NCI-H2107 (cell line): Measurements from ENCODE around the gene ENPEP.
"Not testable (repeated sequence)": the region's sequence is repeated elsewhere in the genome, so short reads cannot be mapped to it uniquely, and the experiment has no call there.

ENCODE experiments used
- DNase-seq: peaks from one replicate; lab custom pipeline; 2025; lab: John Stamatoyannopoulos, UW

The ENPEP gene

GRCh38 chr4:110475881-110476818, at the start of gene ENPEP:
Gene ENPEP, plus strand, starts transcription at chr4:110476155. Its CDS starts 260 bp downstream, at chr4:110476415.
- no peak for DNase-seq

DNA sequence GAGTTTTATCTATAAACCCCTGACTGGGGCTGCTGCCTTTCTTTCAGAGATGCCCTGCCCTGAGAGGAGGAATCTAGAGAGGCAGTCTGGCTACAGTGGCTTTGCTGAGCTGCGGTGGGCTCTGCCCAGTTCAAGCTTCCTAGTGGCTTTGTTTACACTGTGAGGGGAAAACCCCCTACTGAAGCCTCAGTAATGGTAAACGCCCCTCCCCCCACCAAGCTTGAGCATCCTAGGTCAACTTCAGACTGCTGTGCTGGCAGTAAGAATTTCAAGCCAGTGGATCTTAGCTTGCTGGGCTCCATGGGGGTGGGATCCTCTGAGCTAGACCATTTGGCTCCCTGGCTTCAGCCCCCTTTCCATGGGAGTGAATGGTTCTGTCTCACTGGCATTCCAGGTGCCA, 44.1 kb upstream of the ENPEP start:
- not testable (repeated sequence) for DNase-seq

DNA sequence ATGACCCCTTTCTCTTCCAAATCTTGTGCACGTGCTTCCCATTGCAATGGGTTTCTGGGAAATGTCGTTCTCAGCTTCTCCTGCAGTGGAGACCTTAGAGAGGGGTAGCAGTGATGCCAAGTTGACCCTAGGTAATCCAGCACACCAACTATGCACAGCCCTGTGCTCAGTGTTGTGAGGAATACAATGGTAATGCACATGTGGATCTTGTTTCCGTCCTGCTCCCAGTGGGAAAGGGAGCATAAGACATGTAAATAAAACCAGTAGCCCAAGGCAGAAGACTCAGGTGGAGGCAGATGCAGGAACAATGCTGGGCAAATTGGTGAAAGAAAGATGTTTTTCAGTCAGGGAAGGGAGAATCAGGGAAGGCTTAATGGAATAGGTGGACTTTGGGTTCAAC, 38.7 kb upstream of the ENPEP start:
- DNase-seq, result not testable (repeated sequence)

DNA sequence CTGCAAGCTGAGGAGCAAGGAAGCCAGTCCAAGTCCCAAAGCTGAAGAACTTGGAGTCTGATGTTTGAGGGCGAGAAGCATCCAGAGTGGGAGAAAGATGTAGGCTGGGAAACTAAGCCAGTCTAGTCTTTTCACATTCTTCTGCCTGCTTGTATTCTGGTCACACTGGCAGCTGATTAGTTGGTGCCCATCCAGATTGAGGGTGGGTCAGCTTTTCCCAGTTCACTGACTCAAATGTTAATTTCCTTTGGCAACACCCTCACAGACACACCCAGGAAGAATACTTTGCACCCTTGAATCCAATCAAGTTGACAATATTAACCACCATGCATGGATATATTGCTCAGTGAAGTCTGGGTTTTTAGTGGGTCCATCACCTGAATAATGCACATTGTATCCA, 36.7 kb upstream of the ENPEP start:
- not testable (repeated sequence) for DNase-seq

DNA sequence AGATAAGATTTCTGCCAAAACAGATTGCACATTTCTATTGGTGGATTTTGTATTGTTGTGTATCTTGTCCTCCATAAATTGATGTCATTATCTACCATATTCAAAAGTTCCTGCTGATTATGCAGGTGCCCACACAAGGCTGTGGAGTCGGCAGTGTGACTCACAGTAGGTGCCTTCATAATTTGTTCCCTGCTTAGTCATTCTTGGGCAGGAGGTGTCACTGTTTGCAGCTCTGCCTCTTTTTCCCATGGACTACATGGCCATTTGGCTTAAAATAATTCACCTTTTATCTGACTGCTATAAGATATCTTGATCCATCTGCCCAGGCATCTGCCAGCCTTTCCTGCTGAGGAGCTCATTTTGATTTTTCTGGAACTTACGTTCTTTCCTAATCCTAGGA, 33.6 kb upstream of the ENPEP start:
- DNase-seq, result no peak

DNA sequence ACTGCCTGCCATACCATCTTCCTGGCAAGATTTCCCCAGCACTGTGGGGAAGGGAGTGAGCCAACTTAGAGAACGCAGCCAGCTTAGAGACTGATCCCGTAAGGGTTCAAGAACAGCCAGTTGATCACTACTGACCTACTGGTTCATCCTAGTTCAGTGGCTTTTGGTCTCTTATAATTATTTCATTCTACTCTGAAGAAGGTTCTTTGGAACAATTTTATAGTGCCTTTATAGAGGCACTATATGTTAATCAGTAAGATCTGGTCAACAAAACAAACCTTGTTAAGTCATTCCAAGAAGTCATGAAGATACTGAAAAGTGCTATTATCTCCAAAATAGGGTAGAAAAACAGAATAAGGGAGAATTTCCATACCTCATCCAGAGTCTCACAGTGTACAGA, 33.2 kb upstream of the ENPEP start:
- DNase-seq, result no peak

- DNase-seq, result no peak
Measured at GRCh38 chr4:110449947-110450346, 26.0 kb upstream of the ENPEP start.

GRCh38 chr4:110452546-110452945, 23.4 kb upstream of the ENPEP start:
- no peak for DNase-seq

GRCh38 chr4:110454441-110454840, 21.5 kb upstream of the ENPEP start:
- DNase-seq, result no peak

DNA sequence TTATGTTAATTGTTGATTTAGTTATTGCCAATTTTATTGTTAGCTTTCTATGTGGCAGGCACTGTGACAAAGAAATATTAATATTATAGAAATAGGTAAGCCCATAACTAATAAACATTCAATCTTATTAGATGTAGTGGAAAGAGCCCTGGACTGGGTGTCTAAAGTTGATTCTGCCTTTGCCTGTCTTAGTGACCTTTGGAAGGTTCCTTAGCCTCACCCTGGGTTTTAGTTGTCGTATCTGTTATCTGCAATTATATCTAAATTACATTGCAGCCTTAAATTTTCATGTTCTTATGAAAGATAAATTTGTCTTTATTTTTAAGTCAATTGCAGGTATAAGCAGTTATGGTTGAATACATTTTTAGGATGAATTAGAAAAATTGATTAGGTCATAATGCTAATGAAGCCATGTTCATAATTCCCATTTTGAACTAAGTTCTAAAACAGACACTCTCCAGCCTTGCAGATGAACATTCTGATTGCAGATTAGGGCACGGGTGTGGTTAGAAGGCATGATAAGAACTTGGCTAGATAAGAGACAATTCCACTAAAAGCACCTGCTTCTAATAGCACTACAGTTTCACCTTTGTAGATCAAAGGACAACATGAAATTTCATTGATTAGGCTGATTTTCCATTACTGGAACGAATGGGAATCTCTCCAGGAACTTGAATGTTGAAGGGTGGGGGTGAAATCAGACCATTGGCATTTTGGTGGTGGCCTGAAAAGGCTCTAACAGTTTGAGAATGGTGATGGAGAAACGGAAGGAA, 17.3 kb upstream of the ENPEP start:
- no peak for DNase-seq

- no peak for DNase-seq
Measured at GRCh38 chr4:110460074-110460746, 15.7 kb upstream of the ENPEP start.

GRCh38 chr4:110467400-110467799, 8.6 kb upstream of the ENPEP start:
- DNase-seq, result no peak

DNA sequence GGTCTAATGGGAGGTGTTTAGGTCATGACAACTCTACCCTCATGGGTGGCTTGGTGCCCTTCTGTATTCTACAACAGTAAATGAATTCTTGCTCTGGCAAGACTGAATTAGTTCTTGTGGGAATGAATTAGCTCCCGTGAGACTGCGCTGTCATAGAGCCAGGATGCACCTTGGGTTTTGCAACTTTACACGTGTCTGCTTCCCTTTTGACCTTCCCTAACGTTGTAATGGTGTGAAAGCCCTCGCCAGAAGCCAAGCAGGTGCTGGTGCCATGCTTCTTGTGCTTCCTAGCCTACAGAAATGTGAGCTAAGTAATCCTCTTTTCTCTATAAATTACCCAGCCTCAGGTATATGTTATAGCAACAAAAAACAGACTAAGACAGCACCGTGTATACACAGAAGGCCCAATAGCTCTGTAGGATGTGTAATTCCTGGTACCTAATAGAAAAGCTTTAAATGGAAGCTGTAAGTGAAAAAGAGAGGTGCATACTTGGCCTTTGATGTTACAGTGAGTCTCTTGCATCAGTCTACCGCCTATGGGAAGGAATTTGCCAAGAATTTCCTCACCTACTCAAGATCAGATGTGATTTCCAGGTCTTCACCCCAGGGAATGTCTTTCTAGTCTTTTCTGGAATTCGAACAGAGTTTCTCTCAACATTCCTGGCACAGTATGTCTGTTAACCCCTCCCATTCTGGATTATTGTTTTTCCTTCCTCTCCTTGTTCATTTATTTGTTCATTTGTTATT, 3.2 kb upstream of the ENPEP start:
- DNase-seq, result no peak

- DNase-seq, result no peak
Measured at GRCh38 chr4:110474481-110474880, 1.5 kb upstream of the ENPEP start.

- not testable (repeated sequence) for DNase-seq
Measured at GRCh38 chr4:110475080-110475479, 875 bp upstream of the ENPEP start.

DNA sequence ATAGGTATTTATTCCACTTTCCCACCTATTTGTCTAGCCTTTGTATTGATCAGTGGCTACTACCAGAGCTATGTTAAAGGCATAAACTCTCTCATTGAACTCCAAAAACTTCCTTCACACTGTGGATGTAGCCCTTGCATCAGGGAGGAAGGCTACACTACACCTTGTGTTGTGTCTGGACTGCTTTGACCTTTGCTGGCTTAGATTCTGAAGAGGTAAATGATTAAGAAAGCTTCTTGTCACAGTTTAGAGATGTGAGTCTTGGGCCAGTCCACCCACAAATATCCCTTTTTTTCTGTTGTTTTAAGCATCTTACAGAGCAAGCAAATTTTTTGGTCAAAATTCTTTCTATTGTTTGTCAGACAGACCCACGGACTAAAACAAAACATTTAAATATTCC, 1.9 kb downstream of the ENPEP start:
- no peak for DNase-seq

GRCh38 chr4:110480031-110480549, 4.1 kb downstream of the ENPEP start:
- no peak for DNase-seq

DNA sequence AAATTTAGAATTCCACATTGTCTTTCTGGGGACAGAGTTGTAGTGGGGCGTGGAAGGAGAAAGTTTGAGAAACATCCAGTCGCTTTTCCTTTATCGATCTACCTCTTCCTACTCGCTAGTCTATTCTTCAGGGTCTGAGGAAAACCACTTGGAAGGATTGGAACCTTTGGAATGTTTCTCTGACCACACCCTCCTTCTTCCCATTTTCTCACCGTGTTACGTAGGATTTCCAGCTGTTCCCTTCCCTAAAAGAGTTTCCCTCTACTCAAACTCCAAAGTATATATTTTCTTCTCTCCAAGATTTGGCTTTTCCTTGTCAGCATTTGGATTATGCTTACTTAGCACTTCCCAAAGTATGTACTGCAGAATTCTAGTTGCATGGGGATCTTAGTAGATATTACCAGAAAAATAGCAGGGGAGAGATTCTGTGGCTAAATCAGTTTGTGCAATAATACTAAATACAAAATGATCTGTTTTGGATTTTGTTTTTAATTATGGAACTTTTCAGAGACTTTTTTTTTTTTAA, 4.9 kb downstream of the ENPEP start:
- no peak for DNase-seq

GRCh38 chr4:110483516-110483915, 7.6 kb downstream of the ENPEP start:
- no peak for DNase-seq

GRCh38 chr4:110484029-110484428, 8.1 kb downstream of the ENPEP start:
- DNase-seq, result no peak

- no peak for DNase-seq
Measured at GRCh38 chr4:110484767-110485166, 8.8 kb downstream of the ENPEP start.
